HepG2 (cell line): Measurements from ENCODE around the gene WDSUB1. TPM values are rescaled to one million over a fixed set of nuclear protein-coding genes. Genes with fewer than 3 reads are reported as not detected.

ENCODE experiments used
- ATAC-seq: fragments of 200-7000 bp; cut with Tn5 transposase; 3 replicates; pipeline ENCODE4 v1.9.1; 2020; ENCODE audit warnings: mild to moderate bottlenecking, moderate library complexity
- BruUV-seq: library from RNA; stranded (reverse); fragments of 400-500 nt; replicated peaks from 2 replicates; lab custom pipeline; 2021; lab: Mats Ljungman, UMichigan
- CTCF ChIA-PET: fragments of 300-600 bp; formaldehyde crosslinking; extraction: SDS; loops from one replicate; lab custom pipeline; 2021; ENCODE audit warnings: low total read pairs, inconsistent platforms, low intra/inter-chr PET ratio; lab: Yijun Ruan, JAX
- POLR2A ChIA-PET: fragments of 350-600 bp; sonication (Branson Sonifier 250); formaldehyde crosslinking; loops from one replicate; lab custom pipeline; 2020; ENCODE audit warnings: antibody characterized with exemption, inconsistent platforms; lab: Yijun Ruan, JAX
- DNase-seq: peaks from one replicate; pipeline ENCODE4 v3.0.0-alpha.2; 2015; ENCODE audit warnings: low spot score
- FAIRE-seq: peaks from 3 replicates; lab custom pipeline; 2011; peaks lifted over from hg19 to GRCh38; lab: Jason Lieb, UNC
- H2AFZ ChIP-seq: one replicate; pipeline ENCODE4 v1.6.1; 2011; ENCODE audit warnings: low read length, inconsistent platforms
- H3K27ac ChIP-seq: fragments of 300-600 bp; 3 replicates; pipeline ENCODE4 v1.8.0; 2011; ENCODE audit warnings: mixed run types, mild to moderate bottlenecking, mixed read lengths, low read length, inconsistent platforms; ENCODE audit not compliant: insufficient read depth; ENCODE audit errors: extremely low read length
- H3K27me3 ChIP-seq, 2 experiments: fragments of 200-600 bp in 1 of 2; 2 replicates in 1 of 2; 3 replicates in 1 of 2; pipeline versions ENCODE4 v1.6.0 to v1.8.0; 2011; ENCODE audit warnings: low read length in 2 of 2, mild to moderate bottlenecking in 2 of 2, moderate library complexity in 2 of 2, inconsistent platforms in 1 of 2; ENCODE audit not compliant: insufficient read depth in 2 of 2, control insufficient read depth in 1 of 2
- H3K36me3 ChIP-seq, 2 experiments: fragments of 200-600 bp in 1 of 2; replicated peaks in 1 of 2; 2 replicates in 1 of 2; 3 replicates in 1 of 2; pipeline versions ENCODE4 v1.5.1 to v1.8.0; 2011; ENCODE audit warnings: low read length in 2 of 2, inconsistent platforms in 1 of 2; ENCODE audit not compliant: insufficient read depth in 2 of 2, control insufficient read depth in 1 of 2
- H3K4me1 ChIP-seq: 2 replicates; pipeline ENCODE4 v1.5.1; 2012; ENCODE audit warnings: low read length, inconsistent platforms; ENCODE audit not compliant: insufficient read depth
- H3K4me2 ChIP-seq: 2 replicates; pipeline ENCODE4 v1.6.0; 2011; ENCODE audit warnings: low read depth, low read length, inconsistent platforms
- H3K4me3 ChIP-seq, 3 experiments: fragments of 200-600 bp in 1 of 3; sonication (generic), shearing (Covaris generic) in 1 of 3; replicated peaks in 1 of 3; 2 replicates each; pipeline ENCODE4 v1.5.1; 2011 to 2016; ENCODE audit warnings: low read length in 3 of 3, inconsistent platforms in 2 of 3, low read depth in 2 of 3, mild to moderate bottlenecking in 2 of 3, control low read depth in 1 of 3, mixed read lengths in 1 of 3; ENCODE audit not compliant: insufficient read depth in 1 of 3
- H3K79me2 ChIP-seq: one replicate; pipeline ENCODE4 v1.6.1; 2011; ENCODE audit warnings: low read length, inconsistent platforms; ENCODE audit not compliant: insufficient read depth
- H3K9ac ChIP-seq: 2 replicates; pipeline ENCODE4 v1.6.0; 2011; ENCODE audit warnings: mild to moderate bottlenecking, low read depth, low read length, inconsistent platforms; ENCODE audit not compliant: insufficient read depth
- H3K9me3 ChIP-seq: 2 replicates; pipeline ENCODE4 v1.5.1; 2012; ENCODE audit warnings: mild to moderate bottlenecking, low read length
- H4K20me1 ChIP-seq: 2 replicates; pipeline ENCODE4 v1.6.0; 2011; ENCODE audit warnings: inconsistent platforms, mild to moderate bottlenecking, low read length, moderate library complexity; ENCODE audit not compliant: insufficient read depth
- ATF7 ChIP-seq, 2 experiments: fragments of 450-650 bp in 1 of 2; sonication (generic) in 1 of 2; formaldehyde crosslinking in 1 of 2; IDR thresholded peaks; 2 replicates each; pipeline versions ENCODE4 v1.4.0 to v1.6.1; 2016 to 2020; ENCODE audit warnings: antibody characterized with exemption in 1 of 2, mild to moderate bottlenecking in 1 of 2, missing genetic modification reagents in 1 of 2
- ISX ChIP-seq: sonication (generic); formaldehyde crosslinking; conservative IDR thresholded peaks from 2 replicates; pipeline ENCODE4 v1.5.0; 2020; ENCODE audit warnings: missing genetic modification reagents
- KDM5B ChIP-seq: sonication (generic); formaldehyde crosslinking; IDR thresholded peaks from 2 replicates; pipeline ENCODE4 v1.4.0; 2020; ENCODE audit warnings: missing genetic modification reagents, mild to moderate bottlenecking, borderline replicate concordance
- KLF6 ChIP-seq: IDR thresholded peaks from 2 replicates; pipeline ENCODE4 v1.8.0; 2016; ENCODE audit warnings: missing biosample characterization, missing genetic modification reagents
- MXI1 ChIP-seq: IDR thresholded peaks from 3 replicates; pipeline ENCODE4 v1.6.1; 2012; ENCODE audit warnings: low read depth, low read length, inconsistent platforms, borderline replicate concordance
- NCOA5 ChIP-seq: sonication (generic); formaldehyde crosslinking; IDR thresholded peaks from 2 replicates; pipeline ENCODE4 v1.4.0; 2020; ENCODE audit warnings: missing genetic modification reagents
- NFIC ChIP-seq: IDR thresholded peaks from 2 replicates; pipeline ENCODE4 v1.6.1; 2012; ENCODE audit warnings: mild to moderate bottlenecking, low read length, inconsistent platforms
- NPAS2 ChIP-seq: sonication (generic); formaldehyde crosslinking; IDR thresholded peaks from 2 replicates; pipeline ENCODE4 v1.8.0; 2022; ENCODE audit warnings: mild to moderate bottlenecking, missing genetic modification reagents, borderline replicate concordance
- RBAK ChIP-seq: sonication (generic); formaldehyde crosslinking; IDR thresholded peaks from 2 replicates; pipeline ENCODE4 v1.5.1; 2020; ENCODE audit warnings: mild to moderate bottlenecking, missing genetic modification reagents
- SOX13 ChIP-seq, 3 experiments: fragments of 450-650 bp in 1 of 3; sonication (generic) in 1 of 3; formaldehyde crosslinking in 1 of 3; IDR thresholded peaks in 2 of 3; conservative IDR thresholded peaks in 1 of 3; 2 replicates each; pipeline versions ENCODE4 v1.5.0 to v1.6.1; 2016 to 2020; ENCODE audit warnings: antibody characterized with exemption in 1 of 3, mild to moderate bottlenecking in 1 of 3, missing compliant biosample characterization in 1 of 3, missing genetic modification reagents in 1 of 3, moderate library complexity in 1 of 3
- TCF12 ChIP-seq, 2 experiments: fragments of 450-650 bp in 1 of 2; sonication (generic) in 1 of 2; formaldehyde crosslinking in 1 of 2; IDR thresholded peaks; 2 replicates each; pipeline versions ENCODE4 v1.6.1 to v1.8.0; 2017 to 2022; ENCODE audit warnings: antibody characterized with exemption in 1 of 2, mild to moderate bottlenecking in 1 of 2, missing genetic modification reagents in 1 of 2, moderate library complexity in 1 of 2
- ZBTB42 ChIP-seq: sonication (generic); formaldehyde crosslinking; IDR thresholded peaks from 2 replicates; pipeline ENCODE4 v1.5.0; 2020; ENCODE audit warnings: mild to moderate bottlenecking, missing genetic modification reagents
- ZNF143 ChIP-seq: sonication (generic); formaldehyde crosslinking; IDR thresholded peaks from 2 replicates; pipeline ENCODE4 v1.4.0; 2020; ENCODE audit warnings: missing genetic modification reagents
- ZNF431 ChIP-seq: sonication (generic); formaldehyde crosslinking; IDR thresholded peaks from 2 replicates; pipeline ENCODE4 v1.9.0; 2022; ENCODE audit warnings: missing genetic modification reagents, low read depth, mild to moderate bottlenecking, borderline replicate concordance
- ZNF691 ChIP-seq: sonication (generic); formaldehyde crosslinking; IDR thresholded peaks from 2 replicates; pipeline ENCODE4 v1.4.0; 2020; ENCODE audit warnings: missing genetic modification reagents, low read depth, mild to moderate bottlenecking, borderline replicate concordance
- whole genome bisulfite sequencing: methylation state at CpG from one replicate; pipeline ENCODE4 v1.1.6; 2017; ENCODE audit warnings: low lambda C conversion rate; 5-methylcytosine and 5-hydroxymethylcytosine counted together
- in situ Hi-C: cut with HindIII; loops from 2 replicates; pipeline ENCODE4 v1.10.0; 2017; ENCODE audit warnings: low pct_unique_long_range_greater_than_20kb; ENCODE audit not compliant: extremely low pct_ligation_motif_present
- intact Hi-C: fragments of 100-400 bp; cut with micrococcal nuclease; formaldehyde crosslinking; loops from one replicate; pipeline ENCODE4 v1.10.0; 2022; ENCODE audit not compliant: unreplicated experiment
- polyA plus RNA-seq, 8 experiments: library from polyadenylated mRNA; depleted of rRNA in 3 of 8; stranded (reverse) in 7 of 8; unstranded in 1 of 8; fragments of >200 nt; fragmentation: Illumina TruSeq in 4 of 8; extraction: Trizol in 4 of 8; gene quantifications; 2 replicates each; pipeline versions ENCODE4 v1.2.1 to v1.2.3, GENCODE V29; 2011 to 2016; ENCODE audit warnings: low read depth in 4 of 8, missing spikeins in 1 of 8, mixed read lengths in 1 of 8; ENCODE audit not compliant: insufficient read depth in 1 of 8
- total RNA-seq, 5 experiments: library from RNA; depleted of rRNA; stranded (reverse); fragments of >200 nt; fragmentation: Illumina TruSeq; extraction: Trizol; gene quantifications; 2 replicates each; pipeline ENCODE4 v1.2.3, GENCODE V29; 2016; ENCODE audit warnings: low read depth in 1 of 5

WDSUB1 gene
- total and polyA plus RNA-seq, 2 of the 13 experiments (the other 11 are each of a cell fraction or from before 2014, with no cell fraction given): 10.1 to 10.7 TPM

DNA sequence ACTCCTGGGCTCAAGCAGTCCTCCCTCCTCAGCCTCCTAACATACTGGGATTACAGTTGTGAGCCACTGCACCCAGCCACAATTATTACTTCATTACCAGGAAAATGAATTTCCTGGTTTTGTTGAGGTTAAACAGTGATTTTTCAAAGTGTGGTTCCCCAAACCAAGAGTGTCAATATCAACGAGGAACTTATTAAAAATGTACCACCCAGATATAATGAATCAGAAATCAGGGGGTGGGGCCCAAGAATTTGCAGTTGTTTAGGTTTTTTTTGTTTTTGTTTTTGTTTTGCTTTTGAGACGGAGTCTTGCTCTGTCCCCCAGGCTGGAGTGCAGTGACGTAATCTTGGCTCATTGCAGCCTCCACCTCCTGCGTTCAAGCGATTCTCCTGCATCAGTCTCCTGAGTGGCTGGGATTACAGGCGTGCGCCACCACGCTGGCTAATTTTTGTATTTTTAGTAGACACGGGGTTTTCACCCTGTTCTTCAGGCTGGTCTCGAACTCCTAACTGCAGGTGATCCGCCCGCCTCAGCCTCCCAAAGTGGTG lies 94.1 kb downstream of the WDSUB1 start:
- POLR2A ChIA-PET: no interaction called here
- ATAC-seq: no peak
- TF ChIP-seq NFIC: no peak
- no peak for TF ChIP-seq ZNF431
- 0 out of 2 replicates have a peak, but pooled peaks have one; percentile 14 for TF ChIP-seq ATF7 (IDR thresholded peaks at IDR 0.05)
- no peak for TF ChIP-seq ATF7 (CRISPR knock-in tag; IDR thresholded peaks at IDR 0.05)
- TF ChIP-seq SOX13 (IDR thresholded peaks at IDR 0.05): no peak
- TF ChIP-seq SOX13 (CRISPR knock-in tag; conservative IDR thresholded peaks at IDR 0.05 in 1 of 2, IDR thresholded peaks at IDR 0.05 in 1 of 2): no peak
- TF ChIP-seq ZNF143 (CRISPR knock-in tag): no peak
- CTCF ChIA-PET: no interaction called here
- no peak overlapping the region for H2AFZ ChIP-seq
- WGBS: 83% methylated on average over 12 of the region's 12 CpGs
- H3K36me3 ChIP-seq: peaks cover 0 to 7% of the 10 kb centered on the region in 2 experiments; a peak in 1 of 5 replicates
- H4K20me1 ChIP-seq: no peaks in the 10 kb centered on the region
- FAIRE-seq: no peak
- no peaks in the 10 kb centered on the region for H3K27me3 ChIP-seq
- no peak overlapping the region for H3K27ac ChIP-seq
- BruUV-seq: no TSS peak
- no peak overlapping the region for H3K4me2 ChIP-seq
- no peak overlapping the region for H3K4me3 ChIP-seq
- H3K9me3 ChIP-seq: no peaks in the 10 kb centered on the region
- H3K79me2 ChIP-seq: no peaks in the 10 kb centered on the region
- no peak for DNase-seq
- intact Hi-C loops: no loop called here
- H3K4me1 ChIP-seq: no peaks in the 10 kb centered on the region
- in situ Hi-C loops: no loop called here
- no peak overlapping the region for H3K9ac ChIP-seq

- in situ Hi-C loops: no loop called here
- DNase-seq (no peak), FAIRE-seq (no peak), ATAC-seq (no peak)
- Histone ChIP-seq H3K4me1 (no peaks in the 10 kb centered on the region), H3K9ac (no peak overlapping the region), H3K27me3 (no peaks in the 10 kb centered on the region), H3K4me2 (no peak overlapping the region), H3K27ac (no peak overlapping the region), H3K79me2 (no peaks in the 10 kb centered on the region), H3K9me3 (no peaks in the 10 kb centered on the region), H4K20me1 (no peaks in the 10 kb centered on the region), H3K36me3 (peaks cover 0 to 2% of the 10 kb centered on the region in 2 experiments; a peak in 2 of 5 replicates), H3K4me3 (no peak overlapping the region), H2AFZ (no peak overlapping the region)
- POLR2A ChIA-PET: no interaction called here
- CTCF ChIA-PET: no interaction called here
- intact Hi-C loops: no loop called here
- BruUV-seq: no TSS peak
- 95% methylated on average over 4 of the region's 4 CpGs for WGBS
- TF ChIP-seq MXI1 (no peak), ISX (no peak), KLF6 (CRISPR knock-in tag) (no peak), ZBTB42 (CRISPR knock-in tag) (no peak), NCOA5 (CRISPR knock-in tag) (no peak), NPAS2 (CRISPR knock-in tag) (no peak), ZNF691 (CRISPR knock-in tag) (no peak), KDM5B (CRISPR knock-in tag) (no peak), RBAK (CRISPR knock-in tag) (no peak), TCF12 (IDR thresholded peaks at IDR 0.05) (no peak), TCF12 (CRISPR knock-in tag; IDR thresholded peaks at IDR 0.05) (no peak)
Observed at GRCh38 chr2:159188449-159188848, 98.1 kb downstream of the WDSUB1 start.
